ENCODE results near the gene EIF4EBP2. TPM values are rescaled to one million over a fixed set of nuclear protein-coding genes. Genes with fewer than 3 reads are reported as not detected.

EIF4EBP2 gene
- polyA plus RNA-seq, 1 donor: 62.1 TPM

DNA sequence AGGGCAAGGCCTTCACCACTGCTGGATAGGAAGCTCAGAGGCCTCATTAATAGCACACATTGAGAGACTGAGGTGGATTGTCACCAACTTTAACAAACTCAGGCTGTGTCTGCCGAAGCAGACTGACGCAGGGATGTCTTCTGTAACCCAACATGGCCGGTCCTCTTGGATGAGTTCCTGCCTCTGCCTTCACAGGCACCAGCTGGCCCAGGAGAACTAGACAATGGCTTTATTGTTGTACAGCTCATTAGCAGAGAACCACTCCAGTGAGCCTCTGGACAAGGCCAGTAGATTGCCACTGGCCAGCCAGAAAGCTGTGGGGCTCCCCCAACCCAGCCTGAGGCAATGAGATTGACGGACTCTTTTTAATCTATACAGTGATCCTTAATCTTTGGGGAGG is 28.2 kb downstream of the EIF4EBP2 start:
- DNase-seq (ENCODE audit: low read depth): no peak

GRCh38 chr10:70432561-70433263 is 28.8 kb downstream of the EIF4EBP2 start:
- DNase-seq (ENCODE audit: low read depth): no peak

- DNase-seq (ENCODE audit: low read depth): no peak
Measured at GRCh38 chr10:70433581-70434280, 29.8 kb downstream of the EIF4EBP2 start.

DNA sequence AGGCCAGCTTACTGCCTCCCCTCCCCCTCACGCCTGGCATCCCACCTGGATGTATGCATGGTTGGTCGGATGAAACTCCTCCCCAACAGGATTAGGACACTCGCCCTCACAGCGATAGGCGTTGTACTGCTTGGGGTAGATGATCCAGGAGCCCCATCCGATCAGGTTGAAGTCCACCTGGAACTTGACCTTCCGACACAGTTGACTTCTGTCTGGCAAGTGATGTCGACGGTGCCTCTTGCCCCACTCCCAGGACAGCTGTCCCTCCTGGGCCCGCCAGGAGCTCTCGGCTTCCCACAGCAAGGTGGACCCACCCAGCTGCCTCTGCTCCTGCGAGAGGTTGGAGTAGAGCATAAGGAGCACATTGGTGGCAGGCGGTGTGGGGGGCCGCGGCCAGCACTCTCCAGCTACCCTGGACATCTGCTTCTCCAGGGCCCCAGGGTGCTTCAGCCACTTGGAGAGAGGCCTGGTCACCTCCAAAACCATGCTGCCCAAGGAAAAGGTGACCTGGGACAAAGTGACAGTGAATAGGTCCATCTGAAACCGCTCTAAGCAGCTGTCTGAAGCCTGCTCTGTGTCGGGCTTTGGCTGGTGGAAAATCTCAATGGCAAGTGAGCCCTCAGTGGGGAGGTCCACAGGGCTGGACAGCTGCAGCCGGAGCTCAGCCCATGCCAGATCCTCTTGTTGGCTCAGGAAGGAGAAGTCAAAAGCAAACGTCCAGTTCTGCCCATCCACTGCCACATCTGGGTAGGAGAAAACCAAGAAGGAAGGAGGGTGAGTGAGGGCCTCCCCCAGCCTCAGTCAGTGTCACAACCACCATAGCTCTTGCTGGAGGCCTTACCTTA is 31.5 kb downstream of the EIF4EBP2 start:
- DNase-seq (ENCODE audit: low read depth): no peak

GRCh38 chr10:70437721-70438120 is 33.8 kb downstream of the EIF4EBP2 start:
- no peak for DNase-seq (ENCODE audit: low read depth)

- no peak for DNase-seq (ENCODE audit: low read depth)
Measured at GRCh38 chr10:70440296-70441160, 36.6 kb downstream of the EIF4EBP2 start.

GRCh38 chr10:70441161-70441894 is 37.4 kb downstream of the EIF4EBP2 start, which contains the start of gene NODAL:
NODAL (minus strand) TSS chr10:70441681; CDS start chr10:70441667, 14 bp downstream.
- DNase-seq (ENCODE audit: low read depth): no peak

- no peak for DNase-seq (ENCODE audit: low read depth)
Measured at GRCh38 chr10:70441895-70442309, 38.0 kb downstream of the EIF4EBP2 start.

DNA sequence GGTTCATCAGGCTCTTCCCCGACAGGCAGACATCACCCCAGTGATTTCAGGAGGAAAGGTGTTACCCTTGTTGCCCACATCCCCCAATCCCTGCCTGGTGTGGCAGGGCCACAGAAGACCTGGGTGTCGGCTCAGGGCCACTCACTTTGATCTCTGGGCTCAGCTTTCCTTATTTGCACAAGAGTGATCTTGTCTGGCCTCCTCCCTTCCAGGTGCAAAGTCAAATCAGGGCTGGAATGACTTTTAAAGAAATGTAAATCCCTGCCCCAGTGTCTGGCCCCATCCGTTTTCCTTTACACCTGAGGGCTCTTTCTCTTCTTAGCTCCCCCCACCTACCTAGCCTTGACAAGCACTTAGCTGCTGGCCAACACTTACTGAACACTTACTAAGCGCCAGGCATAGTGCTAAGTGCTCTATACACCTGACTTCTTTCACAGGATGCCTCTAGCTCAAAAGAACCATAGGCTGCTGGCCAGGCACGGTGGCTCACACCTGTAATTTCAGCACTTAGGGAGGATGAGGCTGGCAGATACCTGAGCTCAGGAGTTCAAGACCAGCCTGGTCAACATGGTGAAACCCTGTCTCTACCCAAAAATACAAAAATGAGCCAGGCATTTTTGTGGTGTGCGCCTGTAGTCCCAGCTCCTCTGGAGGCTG is 38.5 kb downstream of the EIF4EBP2 start:
- DNase-seq (ENCODE audit: low read depth): no peak

DNA sequence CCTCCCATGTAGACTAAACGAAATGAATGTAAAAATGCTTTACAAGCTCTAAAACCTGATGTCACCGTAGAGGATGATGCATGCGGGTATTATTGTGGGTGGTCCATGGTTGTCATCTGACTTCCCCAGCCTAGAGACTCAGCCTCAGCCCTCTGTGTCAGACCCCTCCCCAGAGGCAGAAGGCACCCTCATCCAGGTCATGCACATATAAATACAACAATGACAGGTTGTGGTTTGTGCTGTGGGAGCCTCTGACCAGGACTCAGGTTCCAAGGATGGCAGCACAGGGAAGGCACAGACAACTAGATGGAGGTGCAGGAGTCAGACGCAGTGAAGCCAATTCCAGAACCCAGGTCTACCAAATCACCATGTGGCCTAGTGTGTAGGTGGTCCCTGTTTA is 40.8 kb downstream of the EIF4EBP2 start:
- no peak for DNase-seq (ENCODE audit: low read depth)

DNA sequence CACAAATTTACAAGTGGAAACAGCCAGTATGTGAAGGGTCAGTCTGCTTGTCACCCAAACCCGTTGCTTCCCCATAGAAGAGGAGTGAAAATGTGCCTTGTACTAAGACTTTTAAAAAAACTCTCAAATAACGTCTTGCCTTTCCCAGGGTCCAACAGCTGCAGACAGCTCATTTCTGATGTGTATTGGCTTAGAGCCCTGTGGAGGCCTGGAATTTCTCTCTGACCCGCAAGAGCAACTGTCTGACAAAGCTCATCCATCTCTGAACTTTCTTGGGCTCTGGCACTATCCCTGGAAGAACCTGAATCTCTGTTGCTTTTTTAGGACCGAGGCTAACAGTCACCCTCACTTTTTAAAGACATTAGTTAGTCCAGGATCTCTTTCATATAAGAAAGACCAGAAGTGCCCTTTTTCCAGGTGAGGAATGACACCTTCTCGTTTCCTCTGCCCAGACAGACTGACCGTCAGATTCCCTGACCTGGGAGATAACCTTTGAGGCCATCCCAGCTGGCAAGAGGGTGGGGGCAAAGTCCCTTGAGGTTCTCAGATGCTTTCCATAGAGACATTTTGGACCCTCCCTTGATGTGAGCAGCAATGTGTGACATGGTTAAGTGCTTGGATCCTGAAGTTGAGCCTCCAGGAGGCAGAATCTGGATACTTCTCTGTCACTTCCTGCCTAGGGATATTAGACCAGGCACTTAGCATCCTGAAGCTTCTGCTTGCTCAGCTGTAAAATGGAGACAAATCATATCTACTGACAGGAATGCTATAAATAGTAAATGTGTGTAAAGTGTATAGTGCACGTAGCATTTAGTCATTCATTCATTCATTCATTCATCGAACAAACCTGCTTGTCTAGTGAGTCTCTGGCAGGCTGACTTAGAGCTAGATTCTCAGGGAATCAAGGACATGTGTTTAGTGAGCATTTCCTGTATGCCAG is 42.0 kb downstream of the EIF4EBP2 start:
- no peak for DNase-seq (ENCODE audit: low read depth)

- no peak for DNase-seq (ENCODE audit: low read depth)
Measured at GRCh38 chr10:70448236-70448635, 44.3 kb downstream of the EIF4EBP2 start.

DNA sequence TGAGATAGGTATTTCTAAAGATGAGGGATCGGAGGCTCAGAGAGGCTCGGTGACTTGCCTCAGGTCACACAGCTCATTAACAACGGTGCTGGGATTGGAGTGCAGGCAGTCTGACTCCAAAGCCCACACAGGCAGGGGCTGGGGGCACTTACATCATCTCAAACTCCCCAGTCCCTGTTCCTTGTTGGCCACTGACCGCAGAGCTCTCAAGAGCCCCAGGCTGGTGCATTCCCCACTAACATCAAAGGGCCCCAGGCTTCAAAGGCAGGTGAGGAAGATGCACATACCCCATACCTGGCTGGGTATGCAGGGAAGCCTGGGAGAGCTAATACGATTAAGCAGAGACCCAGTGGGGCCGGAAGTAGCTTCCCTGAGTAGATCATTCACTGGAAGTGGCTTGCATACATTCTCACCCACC is 51.3 kb downstream of the EIF4EBP2 start:
- no peak for DNase-seq (ENCODE audit: low read depth)

GRCh38 chr10:70456164-70456563 is 52.2 kb downstream of the EIF4EBP2 start:
- no peak for DNase-seq (ENCODE audit: low read depth)

DNA sequence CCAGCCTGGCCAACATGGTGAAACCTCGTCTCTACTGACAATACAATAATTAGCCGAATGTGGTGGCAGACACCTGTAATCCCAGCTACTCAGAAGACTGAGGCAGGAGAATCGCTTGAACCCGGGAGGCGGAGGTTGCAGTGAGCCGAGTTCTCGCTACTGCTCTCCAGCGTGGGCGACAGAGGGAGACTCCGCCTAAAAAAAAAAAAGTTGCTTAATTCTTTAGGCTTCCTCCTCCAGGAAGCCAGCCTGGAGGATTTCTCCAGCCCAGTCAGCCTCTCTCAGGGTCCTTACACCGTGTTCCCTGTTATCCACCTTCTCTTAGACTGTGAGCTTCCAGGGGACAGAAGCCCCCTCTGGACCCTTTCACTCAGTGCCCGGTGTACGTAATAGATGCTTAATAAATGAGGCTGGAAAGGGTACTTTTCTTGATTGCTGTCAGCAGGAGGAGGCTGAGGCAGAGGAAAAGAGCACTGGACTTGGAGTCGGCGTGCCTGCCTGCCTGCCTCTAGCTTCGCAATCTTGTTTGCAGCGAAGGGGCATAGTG is 53.9 kb downstream of the EIF4EBP2 start:
- no peak for DNase-seq (ENCODE audit: low read depth)

DNA sequence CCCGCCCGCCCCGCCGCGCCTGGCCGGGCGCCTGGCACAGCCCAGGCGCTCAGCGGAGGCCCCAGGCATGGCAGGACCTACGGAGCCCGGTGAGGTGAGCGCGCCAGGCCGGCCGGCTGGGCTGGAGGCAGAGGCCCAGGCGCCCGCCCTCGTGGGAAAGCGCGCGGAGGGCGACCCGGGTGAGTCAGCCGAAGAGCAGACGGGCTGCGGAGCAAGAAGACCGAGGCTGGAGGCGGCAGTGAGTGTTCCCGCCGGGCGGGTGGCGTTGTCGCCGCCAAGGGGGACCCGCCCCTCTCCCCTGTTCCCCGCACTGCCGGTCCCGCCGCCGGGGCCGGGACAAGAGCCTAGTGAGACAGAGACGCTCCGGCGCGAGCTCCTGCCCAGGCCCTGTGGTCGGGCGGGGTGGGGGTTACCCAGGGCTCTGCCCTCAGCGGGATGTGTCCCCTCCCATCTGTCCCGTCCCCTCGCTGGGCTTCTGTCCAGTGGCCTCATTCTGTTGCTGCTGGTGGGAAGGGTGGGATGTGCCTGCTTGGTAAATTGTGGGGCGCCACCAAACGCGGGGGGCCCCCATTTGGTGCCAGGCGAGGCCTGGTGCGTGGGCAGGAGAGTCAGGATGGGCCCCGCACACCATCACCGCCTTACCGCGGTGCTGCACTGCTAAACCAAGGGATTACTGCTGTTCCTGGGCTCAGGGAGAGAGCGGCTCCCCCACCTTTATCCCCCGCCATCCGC is 54.5 kb downstream of the EIF4EBP2 start:
- no peak for DNase-seq (ENCODE audit: low read depth)

GRCh38 chr10:70459061-70459773 is 55.3 kb downstream of the EIF4EBP2 start:
- no peak for DNase-seq (ENCODE audit: low read depth)

All from forelimb muscle (tissue), 1 donor.